ENCODE results near the gene STYX. TPM values are rescaled to one million over a fixed set of nuclear protein-coding genes. Genes with fewer than 3 reads are reported as not detected.

Gene STYX
- total RNA-seq, 2 donors from 2014 or later, result 12.8 to 16.6 TPM

DNA sequence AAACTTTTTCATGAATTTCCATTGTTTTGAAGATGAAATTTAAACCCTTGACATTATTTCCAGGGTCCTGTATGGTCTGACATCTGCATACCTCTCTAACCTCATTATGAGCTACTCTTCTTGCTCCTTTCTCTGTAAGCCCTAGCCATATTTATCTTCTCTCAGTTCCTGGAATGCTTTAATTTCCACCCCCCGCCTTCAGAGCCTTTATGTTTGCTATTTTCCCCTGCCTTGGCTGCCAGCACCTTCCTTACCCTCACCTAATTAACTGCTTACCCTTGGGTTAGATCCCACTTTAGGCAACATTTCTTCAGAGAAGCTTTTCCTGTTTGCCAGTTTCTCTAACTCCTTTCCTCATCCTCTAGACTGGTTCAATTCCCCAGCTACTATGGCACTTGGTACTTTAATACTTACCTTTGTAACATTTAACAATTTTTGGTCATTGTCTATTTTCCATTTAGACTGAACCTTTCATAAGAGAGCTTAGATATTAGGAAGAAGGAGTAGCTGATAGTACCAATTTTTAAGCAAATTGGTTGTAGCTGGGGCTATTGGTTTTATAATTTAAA is 6.0 kb downstream of the STYX start:
- no peaks in the 10 kb centered on the region for H3K9me3 ChIP-seq
- H3K4me3 ChIP-seq, result no peak overlapping the region
- no peaks in the 10 kb centered on the region for H3K27me3 ChIP-seq (replicated peaks; ENCODE audit: insufficient read depth)
- no peaks in the 10 kb centered on the region for H3K36me3 ChIP-seq
- no peak overlapping the region for H3K27ac ChIP-seq
- DNase-seq (ENCODE audit: low spot score), result no peak
- H3K4me1 ChIP-seq (replicated peaks), result no peaks in the 10 kb centered on the region
- 34% methylated on average over 1 of the region's 1 CpG for WGBS
- intact Hi-C loops (cut with DNase I), result no loop called here
- TF ChIP-seq CTCF (IDR thresholded peaks at IDR 0.05) (no peak), POLR2AphosphoS5 (IDR thresholded peaks at IDR 0.05) (no peak), POLR2A (IDR thresholded peaks at IDR 0.05) (no peak)

DNA sequence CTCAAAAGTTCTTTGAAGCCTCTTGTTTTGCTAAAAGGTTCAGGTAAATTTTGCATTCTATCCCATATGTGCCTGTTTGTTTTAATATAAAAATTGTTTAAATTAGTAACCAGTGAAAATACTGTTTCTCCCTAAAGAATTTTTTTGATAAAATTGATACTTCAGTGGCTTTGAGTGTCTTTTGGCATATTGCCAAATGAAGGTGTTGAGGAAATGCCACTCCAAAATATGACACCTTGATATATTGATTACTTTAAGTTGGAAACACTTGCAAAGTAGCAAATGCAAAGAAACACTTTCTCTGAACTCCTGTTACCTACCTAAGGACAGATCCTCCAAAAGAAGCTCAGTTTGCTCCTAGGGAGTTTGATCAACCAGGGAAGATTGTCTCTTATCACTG is 8.4 kb downstream of the STYX start:
- H3K27ac ChIP-seq, result no peak overlapping the region
- no peaks in the 10 kb centered on the region for H3K27me3 ChIP-seq (replicated peaks; ENCODE audit: insufficient read depth)
- no peaks in the 10 kb centered on the region for H3K4me1 ChIP-seq (replicated peaks)
- no peaks in the 10 kb centered on the region for H3K9me3 ChIP-seq
- no peak overlapping the region for H3K4me3 ChIP-seq
- no peak for DNase-seq (ENCODE audit: low spot score)
- intact Hi-C loops (cut with DNase I), result no loop called here
- H3K36me3 ChIP-seq, result no peaks in the 10 kb centered on the region
- no peak for TF ChIP-seq POLR2AphosphoS5 (IDR thresholded peaks at IDR 0.05)
- TF ChIP-seq CTCF (IDR thresholded peaks at IDR 0.05), result no peak
- no peak for TF ChIP-seq POLR2A (IDR thresholded peaks at IDR 0.05)

GRCh38 chr14:52740751-52741150 is 10.8 kb downstream of the STYX start:
- no peaks in the 10 kb centered on the region for H3K4me1 ChIP-seq (replicated peaks)
- intact Hi-C loops (cut with DNase I), result no loop called here
- no peak overlapping the region for H3K27ac ChIP-seq
- no peak for DNase-seq (ENCODE audit: low spot score)
- no peak for TF ChIP-seq CTCF (IDR thresholded peaks at IDR 0.05)
- no peak for TF ChIP-seq POLR2A (IDR thresholded peaks at IDR 0.05)
- no peak for TF ChIP-seq POLR2AphosphoS5 (IDR thresholded peaks at IDR 0.05)
- no peaks in the 10 kb centered on the region for H3K27me3 ChIP-seq (replicated peaks; ENCODE audit: insufficient read depth)
- 97% methylated on average over 1 of the region's 1 CpG for WGBS
- no peak overlapping the region for H3K4me3 ChIP-seq
- no peaks in the 10 kb centered on the region for H3K9me3 ChIP-seq
- H3K36me3 ChIP-seq, result no peaks in the 10 kb centered on the region

DNA sequence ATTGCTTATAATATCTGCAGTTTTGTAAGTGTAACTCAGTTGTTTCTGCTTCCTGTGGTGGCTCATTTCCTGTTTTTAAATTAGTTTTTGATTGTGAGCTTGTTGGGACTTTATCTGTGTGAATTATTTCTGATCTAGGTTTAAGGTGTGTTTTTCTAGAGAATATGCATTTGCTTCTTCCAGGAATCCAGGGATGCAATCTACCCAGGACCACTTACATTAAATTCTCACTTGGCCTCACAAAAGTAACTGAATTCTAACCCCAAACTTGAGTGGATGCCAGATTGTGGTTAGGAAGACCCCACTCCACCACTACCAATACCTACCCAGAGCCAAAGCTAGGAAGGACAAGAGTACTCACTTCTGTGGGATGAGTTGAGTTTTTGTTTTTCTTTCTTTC is 11.9 kb downstream of the STYX start:
- H3K4me1 ChIP-seq (replicated peaks), result no peaks in the 10 kb centered on the region
- H3K27me3 ChIP-seq (replicated peaks; ENCODE audit: insufficient read depth), result no peaks in the 10 kb centered on the region
- no peak overlapping the region for H3K4me3 ChIP-seq
- intact Hi-C loops (cut with DNase I), result no loop called here
- H3K9me3 ChIP-seq, result no peaks in the 10 kb centered on the region
- TF ChIP-seq POLR2AphosphoS5 (IDR thresholded peaks at IDR 0.05), result no peak
- TF ChIP-seq POLR2A (IDR thresholded peaks at IDR 0.05), result no peak
- no peak for TF ChIP-seq CTCF (IDR thresholded peaks at IDR 0.05)
- H3K27ac ChIP-seq, result no peak overlapping the region
- no peak for DNase-seq (ENCODE audit: low spot score)
- H3K36me3 ChIP-seq, result no peaks in the 10 kb centered on the region

GRCh38 chr14:52748647-52749292 is 18.8 kb downstream of the STYX start:
- Histone ChIP-seq H3K9me3 (no peaks in the 10 kb centered on the region), H3K4me1 (replicated peaks) (no peaks in the 10 kb centered on the region), H3K27ac (no peak overlapping the region), H3K4me3 (no peak overlapping the region), H3K36me3 (no peaks in the 10 kb centered on the region), H3K27me3 (replicated peaks; ENCODE audit: insufficient read depth) (no peaks in the 10 kb centered on the region)
- no peak for DNase-seq (ENCODE audit: low spot score)
- 86% methylated on average over 8 of the region's 8 CpGs for WGBS
- intact Hi-C loops (cut with DNase I), result no loop called here
- no peak for TF ChIP-seq POLR2AphosphoS5 (IDR thresholded peaks at IDR 0.05)
- no peak for TF ChIP-seq POLR2A (IDR thresholded peaks at IDR 0.05)
- TF ChIP-seq CTCF (IDR thresholded peaks at IDR 0.05), result no peak
